ENCODE results near the gene IPP. TPM values are rescaled to one million over a fixed set of nuclear protein-coding genes. Genes with fewer than 3 reads are reported as not detected.
"Not testable (repeated sequence)": the region's sequence is repeated elsewhere in the genome, so short reads cannot be mapped to it uniquely, and the experiment has no call there.

Gene IPP
- total RNA-seq, 1 donor from 2014 or later: 13.3 TPM

GRCh38 chr1:45751039-45751838 is 786 bp upstream of the IPP start:
- H3K4me3 ChIP-seq (ENCODE audit: insufficient read depth, low read depth, low read length): peak overlapping the region; percentile 82
- not testable (repeated sequence) for H3K4me1 ChIP-seq (ENCODE audit: insufficient read depth, low read length); DNase-seq (ENCODE audit: low read depth); H3K36me3 Mint-ChIP-seq (ENCODE audit: low read depth, unreplicated experiment); H4K20me1 ChIP-seq (ENCODE audit: insufficient read depth, low read length); H3K9me3 ChIP-seq (ENCODE audit: insufficient read depth, low read depth, low read length); FAIRE-seq; H3K27me3 ChIP-seq (ENCODE audit: insufficient read depth, low read length); H3K27me3 Mint-ChIP-seq (ENCODE audit: low read depth, unreplicated experiment); H3K4me1 Mint-ChIP-seq (ENCODE audit: low read depth, unreplicated experiment); H3K36me3 ChIP-seq (ENCODE audit: insufficient read depth, low read length)
- H3K4me2 ChIP-seq (ENCODE audit: low read length): peak overlapping the region; percentile 93
- Mint-ChIP-seq H3K4me3 (ENCODE audit: unreplicated experiment) (peak overlapping the region; percentile 92), H3K27ac (ENCODE audit: unreplicated experiment) (peak overlapping the region; percentile 92), H3K9me3 (ENCODE audit: unreplicated experiment) (peaks cover 19% of the 10 kb centered on the region)
- H3K9ac ChIP-seq (ENCODE audit: low read length): peak overlapping the region; percentile 98
- peaks cover 11% of the 10 kb centered on the region for H3K79me2 ChIP-seq (ENCODE audit: insufficient read depth, low read length)
- peak overlapping the region; percentile 95 for H2AFZ ChIP-seq (ENCODE audit: low read depth, low read length)
- peak overlapping the region; percentile 94 for H3K27ac ChIP-seq (ENCODE audit: low read depth, low read length)

- H3K9me3 ChIP-seq (ENCODE audit: insufficient read depth, low read depth, low read length): no peaks in the 10 kb centered on the region
- Mint-ChIP-seq H3K36me3 (ENCODE audit: low read depth, unreplicated experiment) (peaks cover 3% of the 10 kb centered on the region), H3K27ac (ENCODE audit: unreplicated experiment) (no peak overlapping the region), H3K4me3 (ENCODE audit: unreplicated experiment) (no peak overlapping the region), H3K27me3 (ENCODE audit: low read depth, unreplicated experiment) (no peaks in the 10 kb centered on the region), H3K9me3 (ENCODE audit: unreplicated experiment) (no peaks in the 10 kb centered on the region), H3K4me1 (ENCODE audit: low read depth, unreplicated experiment) (peaks cover 2% of the 10 kb centered on the region)
- H3K4me2 ChIP-seq (ENCODE audit: low read length): no peak overlapping the region
- H3K4me1 ChIP-seq (ENCODE audit: insufficient read depth, low read length): peaks cover 8% of the 10 kb centered on the region
- H3K27ac ChIP-seq (ENCODE audit: low read depth, low read length): no peak overlapping the region
- FAIRE-seq (no peak), DNase-seq (ENCODE audit: low read depth) (no peak)
- no peaks in the 10 kb centered on the region for H3K27me3 ChIP-seq (ENCODE audit: insufficient read depth, low read length)
- no peak overlapping the region for H3K9ac ChIP-seq (ENCODE audit: low read length)
- peaks cover 11% of the 10 kb centered on the region for H3K79me2 ChIP-seq (ENCODE audit: insufficient read depth, low read length)
- H2AFZ ChIP-seq (ENCODE audit: low read depth, low read length): no peak overlapping the region
- H3K36me3 ChIP-seq (ENCODE audit: insufficient read depth, low read length): no peaks in the 10 kb centered on the region
- no peak overlapping the region for H3K4me3 ChIP-seq (ENCODE audit: insufficient read depth, low read depth, low read length)
- TF ChIP-seq, protein P1, sequence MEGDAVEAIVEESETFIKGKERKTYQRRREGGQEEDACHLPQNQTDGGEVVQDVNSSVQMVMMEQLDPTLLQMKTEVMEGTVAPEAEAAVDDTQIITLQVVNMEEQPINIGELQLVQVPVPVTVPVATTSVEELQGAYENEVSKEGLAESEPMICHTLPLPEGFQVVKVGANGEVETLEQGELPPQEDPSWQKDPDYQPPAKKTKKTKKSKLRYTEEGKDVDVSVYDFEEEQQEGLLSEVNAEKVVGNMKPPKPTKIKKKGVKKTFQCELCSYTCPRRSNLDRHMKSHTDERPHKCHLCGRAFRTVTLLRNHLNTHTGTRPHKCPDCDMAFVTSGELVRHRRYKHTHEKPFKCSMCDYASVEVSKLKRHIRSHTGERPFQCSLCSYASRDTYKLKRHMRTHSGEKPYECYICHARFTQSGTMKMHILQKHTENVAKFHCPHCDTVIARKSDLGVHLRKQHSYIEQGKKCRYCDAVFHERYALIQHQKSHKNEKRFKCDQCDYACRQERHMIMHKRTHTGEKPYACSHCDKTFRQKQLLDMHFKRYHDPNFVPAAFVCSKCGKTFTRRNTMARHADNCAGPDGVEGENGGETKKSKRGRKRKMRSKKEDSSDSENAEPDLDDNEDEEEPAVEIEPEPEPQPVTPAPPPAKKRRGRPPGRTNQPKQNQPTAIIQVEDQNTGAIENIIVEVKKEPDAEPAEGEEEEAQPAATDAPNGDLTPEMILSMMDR (IDR thresholded peaks at IDR 0.05; ENCODE audit: insufficient read depth, low read depth, low read length): no peak
- no peak for TF ChIP-seq EZH2 (IDR thresholded peaks at IDR 0.05; ENCODE audit: insufficient read depth, low read length)
- H4K20me1 ChIP-seq (ENCODE audit: insufficient read depth, low read length): no peaks in the 10 kb centered on the region
These were observed 3.5 kb downstream of the IPP start for GRCh38 chr1:45746922-45747321.

DNA sequence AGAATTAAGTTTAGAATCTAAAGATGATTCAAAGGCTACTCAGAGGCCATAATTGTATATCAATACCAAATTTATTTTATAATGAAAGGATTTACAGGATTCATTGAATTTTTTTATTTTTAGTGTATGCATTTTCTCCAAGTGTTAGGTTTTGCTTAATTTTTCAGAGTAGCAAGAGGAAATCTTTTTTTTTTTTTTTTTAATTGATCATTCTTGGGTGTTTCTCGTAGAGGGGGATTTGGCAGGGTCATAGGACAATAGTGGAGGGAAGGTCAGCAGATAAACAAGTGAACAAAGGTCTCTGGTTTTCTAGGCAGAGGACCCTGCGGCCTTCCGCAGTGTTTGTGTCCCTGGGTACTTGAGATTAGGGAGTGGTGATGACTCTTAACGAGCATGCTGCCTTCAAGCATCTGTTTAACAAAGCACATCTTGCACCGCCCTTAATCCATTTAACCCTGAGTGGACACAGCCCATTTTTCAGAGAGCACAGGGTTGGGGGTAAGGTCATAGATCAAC is 10.8 kb downstream of the IPP start:
- H3K36me3 Mint-ChIP-seq (ENCODE audit: low read depth, unreplicated experiment): peaks cover 11% of the 10 kb centered on the region
- H3K4me1 Mint-ChIP-seq (ENCODE audit: low read depth, unreplicated experiment); H3K9me3 Mint-ChIP-seq (ENCODE audit: unreplicated experiment); H3K79me2 ChIP-seq (ENCODE audit: insufficient read depth, low read length); H4K20me1 ChIP-seq (ENCODE audit: insufficient read depth, low read length); H2AFZ ChIP-seq (ENCODE audit: low read depth, low read length); FAIRE-seq; H3K36me3 ChIP-seq (ENCODE audit: insufficient read depth, low read length); H3K27me3 Mint-ChIP-seq (ENCODE audit: low read depth, unreplicated experiment); H3K27me3 ChIP-seq (ENCODE audit: insufficient read depth, low read length); H3K4me1 ChIP-seq (ENCODE audit: insufficient read depth, low read length); H3K27ac Mint-ChIP-seq (ENCODE audit: unreplicated experiment); H3K4me3 Mint-ChIP-seq (ENCODE audit: unreplicated experiment); H3K27ac ChIP-seq (ENCODE audit: low read depth, low read length); H3K4me3 ChIP-seq (ENCODE audit: insufficient read depth, low read depth, low read length); H3K9me3 ChIP-seq (ENCODE audit: insufficient read depth, low read depth, low read length); H3K9ac ChIP-seq (ENCODE audit: low read length); DNase-seq (ENCODE audit: low read depth); H3K4me2 ChIP-seq (ENCODE audit: low read length): not testable (repeated sequence)

Data from astrocyte (in vitro differentiated cells and primary cell).